Neural cell (in vitro differentiated cells): Measurements from ENCODE around the gene PCED1B. TPM values are rescaled to one million over a fixed set of nuclear protein-coding genes. Genes with fewer than 3 reads are reported as not detected.

Experiments
- H2AFZ ChIP-seq: fragments of 200-600, 300-800 bp; sonication (generic), shearing (Covaris generic); 2 replicates; pipeline ENCODE4 v1.6.0; 2014; ENCODE audit warnings: low read depth, mild to moderate bottlenecking, antibody characterized with exemption, low read length, moderate library complexity
- H3F3A ChIP-seq: fragments of 200-600 bp; shearing (Covaris generic); 2 replicates; pipeline ENCODE4 v1.6.1; 2016; ENCODE audit warnings: mild to moderate bottlenecking, moderate library complexity, mixed read lengths, antibody characterized with exemption, low read length; ENCODE audit not compliant: insufficient read depth, poor library complexity, severe bottlenecking
- H3K27ac ChIP-seq: fragments of 200-600, 300-800 bp; sonication (generic), shearing (Covaris generic); 2 replicates; pipeline ENCODE4 v1.5.1; 2014; ENCODE audit warnings: mild to moderate bottlenecking, low read length, moderate library complexity
- H3K27me3 ChIP-seq: fragments of 300-800, 200-600 bp; sonication (generic), shearing (Covaris generic); 2 replicates; pipeline ENCODE4 v1.6.0; 2014; ENCODE audit warnings: mild to moderate bottlenecking, low read depth, low read length, moderate library complexity; ENCODE audit not compliant: insufficient read depth
- H3K36me3 ChIP-seq: fragments of 300-800, 200-600 bp; sonication (generic), shearing (Covaris generic); 2 replicates; pipeline ENCODE4 v1.5.1; 2014; ENCODE audit warnings: mild to moderate bottlenecking, antibody characterized with exemption, low read length, moderate library complexity; ENCODE audit not compliant: insufficient read depth
- H3K4me2 ChIP-seq: fragments of 300-800, 200-600 bp; sonication (generic), shearing (Covaris generic); 2 replicates; pipeline ENCODE4 v1.6.0; 2014; ENCODE audit warnings: mild to moderate bottlenecking, low read length
- H3K4me3 ChIP-seq: fragments of 300-800, 200-600 bp; sonication (generic), shearing (Covaris generic); 2 replicates; pipeline ENCODE4 v1.5.1; 2014; ENCODE audit warnings: mild to moderate bottlenecking, low read length, moderate library complexity
- H3K79me2 ChIP-seq: fragments of 200-600 bp; shearing (Covaris generic); replicated peaks from 2 replicates; pipeline ENCODE4 v1.6.0; 2014; ENCODE audit warnings: mild to moderate bottlenecking, low read length, moderate library complexity; ENCODE audit not compliant: insufficient read depth
- H3K9ac ChIP-seq: fragments of 300-800, 200-600 bp; sonication (generic), shearing (Covaris generic); 2 replicates; pipeline ENCODE4 v1.6.1; 2016; ENCODE audit warnings: mild to moderate bottlenecking, low read length, mixed read lengths
- H3K9me2 ChIP-seq: fragments of 200-600 bp; shearing (Covaris generic); 2 replicates; pipeline ENCODE4 v1.6.1; 2016; ENCODE audit warnings: mild to moderate bottlenecking, low read length, mixed read lengths; ENCODE audit not compliant: insufficient read depth
- H3K9me3 ChIP-seq: fragments of 200-600, 300-800 bp; sonication (generic), shearing (Covaris generic); 2 replicates; pipeline ENCODE4 v1.6.1; 2016; ENCODE audit warnings: mild to moderate bottlenecking, mixed run types, low read length, moderate library complexity, mixed read lengths
- H4K20me1 ChIP-seq: fragments of 200-600 bp; shearing (Covaris generic); 2 replicates; pipeline ENCODE4 v1.6.1; 2016; ENCODE audit warnings: mild to moderate bottlenecking, mixed run types; ENCODE audit not compliant: insufficient read depth
- CTCF ChIP-seq: fragments of 450-650 bp; IDR thresholded peaks from 2 replicates; pipeline ENCODE4 v1.5.1; 2014; ENCODE audit warnings: antibody characterized with exemption, mild to moderate bottlenecking, moderate library complexity; ENCODE audit not compliant: poor library complexity, severe bottlenecking
- EP300 ChIP-seq: fragments of 450-650 bp; conservative IDR thresholded peaks from 2 replicates; pipeline ENCODE4 v1.6.1; 2014; ENCODE audit warnings: antibody characterized with exemption, mild to moderate bottlenecking, moderate library complexity; ENCODE audit not compliant: poor library complexity, severe bottlenecking
- EZH2 ChIP-seq: fragments of 200-600, 300-800 bp; shearing (Covaris generic), sonication (generic); IDR thresholded peaks from 2 replicates; pipeline ENCODE4 v1.6.1; 2014; ENCODE audit warnings: antibody characterized with exemption, low read length, borderline replicate concordance, mild to moderate bottlenecking; ENCODE audit not compliant: insufficient read depth, poor library complexity, severe bottlenecking
- MXI1 ChIP-seq: fragments of 450-650 bp; conservative IDR thresholded peaks from 2 replicates; pipeline ENCODE4 v1.6.1; 2014; ENCODE audit warnings: antibody characterized with exemption, mild to moderate bottlenecking; ENCODE audit not compliant: poor library complexity, severe bottlenecking
- POLR2AphosphoS5 ChIP-seq: IDR thresholded peaks from 2 replicates; pipeline ENCODE4 v1.6.1; 2012
- RAD21 ChIP-seq: fragments of 450-650 bp; conservative IDR thresholded peaks from 2 replicates; pipeline ENCODE4 v1.6.1; 2014; ENCODE audit warnings: antibody characterized with exemption, mild to moderate bottlenecking, moderate library complexity
- REST ChIP-seq: IDR thresholded peaks from 2 replicates; pipeline ENCODE4 v1.6.1; 2012; ENCODE audit warnings: borderline replicate concordance
- SMC3 ChIP-seq: fragments of 450-650 bp; conservative IDR thresholded peaks from 2 replicates; pipeline ENCODE4 v1.6.1; 2014; ENCODE audit warnings: antibody characterized with exemption, mild to moderate bottlenecking, moderate library complexity; ENCODE audit not compliant: poor library complexity
- TAF1 ChIP-seq: IDR thresholded peaks from 2 replicates; pipeline ENCODE4 v1.6.1; 2012; ENCODE audit warnings: low read depth
- polyA plus RNA-seq: library from polyadenylated mRNA; depleted of rRNA; stranded (reverse); fragments of >200 nt; gene quantifications from 2 replicates; pipeline ENCODE4 v1.2.3, GENCODE V29; 2014

Gene PCED1B
- polyA plus RNA-seq, 1 donor from 2014 or later = not detected

- no peak for TF ChIP-seq EZH2
- TF ChIP-seq TAF1 = no peak
- no peak for TF ChIP-seq POLR2AphosphoS5
- no peak for TF ChIP-seq SMC3
- TF ChIP-seq CTCF = no peak
- TF ChIP-seq RAD21 = no peak
- no peak for TF ChIP-seq MXI1
- TF ChIP-seq REST = no peak
- TF ChIP-seq EP300 = no peak
- Histone ChIP-seq H3K9ac (no peak overlapping the region), H4K20me1 (no peaks in the 10 kb centered on the region), H2AFZ (no peak overlapping the region), H3F3A (no peaks in the 10 kb centered on the region), H3K27me3 (no peaks in the 10 kb centered on the region), H3K9me2 (no peaks in the 10 kb centered on the region), H3K9me3 (no peaks in the 10 kb centered on the region), H3K4me3 (no peak overlapping the region), H3K4me2 (no peak overlapping the region), H3K27ac (no peak overlapping the region), H3K36me3 (no peaks in the 10 kb centered on the region), H3K79me2 (no peaks in the 10 kb centered on the region)
Measured at GRCh38 chr12:47206450-47207339, 127.3 kb downstream of the PCED1B start.

- Histone ChIP-seq H4K20me1 (no peaks in the 10 kb centered on the region), H3K36me3 (no peaks in the 10 kb centered on the region), H3K27ac (no peak overlapping the region), H3K9me3 (no peaks in the 10 kb centered on the region), H3K9ac (no peak overlapping the region), H3K4me2 (no peak overlapping the region), H3K4me3 (no peak overlapping the region), H3K9me2 (no peaks in the 10 kb centered on the region), H3F3A (no peaks in the 10 kb centered on the region), H3K79me2 (no peaks in the 10 kb centered on the region), H3K27me3 (no peaks in the 10 kb centered on the region), H2AFZ (no peak overlapping the region)
- TF ChIP-seq REST (no peak), RAD21 (no peak), MXI1 (no peak), EZH2 (no peak), TAF1 (no peak), CTCF (no peak), EP300 (no peak), SMC3 (no peak), POLR2AphosphoS5 (no peak)
Measured at GRCh38 chr12:47207340-47207717, 127.9 kb downstream of the PCED1B start.
